ENCODE measurements around the gene GIMAP6. TPM values are rescaled to one million over a fixed set of nuclear protein-coding genes. Genes with fewer than 3 reads are reported as not detected.
A peak's percentile ranks its signal among the peaks of the same experiment; 100 is the strongest.
"Not testable (repeated sequence)": the region's sequence is repeated elsewhere in the genome, so short reads cannot be mapped to it uniquely, and the experiment has no call there.

Gene GIMAP6
- total RNA-seq, 1 donor from 2014 or later: 32.7 TPM

GRCh38 chr7:150595361-150595760 is 36.8 kb downstream of the GIMAP6 start:
- intact Hi-C loops (cut with DNase I): no loop called here
- no peak for DNase-seq (ENCODE audit: low spot score)
- no peak for ATAC-seq

- intact Hi-C loops (cut with DNase I): no loop called here
- ATAC-seq (no peak), DNase-seq (ENCODE audit: low spot score) (no peak)
These were observed 37.4 kb downstream of the GIMAP6 start for GRCh38 chr7:150594805-150595204.

- ATAC-seq (no peak), DNase-seq (ENCODE audit: low spot score) (no peak)
- intact Hi-C loops (cut with DNase I): no loop called here
These were observed 44.6 kb downstream of the GIMAP6 start for GRCh38 chr7:150587551-150587950.

GRCh38 chr7:150586785-150587152 is 45.4 kb downstream of the GIMAP6 start:
- intact Hi-C loops (cut with DNase I): no loop called here
- DNase-seq (ENCODE audit: low spot score) (no peak), ATAC-seq (peak; percentile 65)

GRCh38 chr7:150586068-150586784 is 46.0 kb downstream of the GIMAP6 start:
- intact Hi-C loops (cut with DNase I): no loop called here
- peak; percentile 63 for ATAC-seq

GRCh38 chr7:150585199-150585598 is 47.0 kb downstream of the GIMAP6 start:
- intact Hi-C loops (cut with DNase I): no loop called here
- no peak for DNase-seq (ENCODE audit: low spot score)
- ATAC-seq: no peak

More at GRCh38 chr7:150586068-150586784, 46.0 kb downstream of the GIMAP6 start:
- no peak for DNase-seq (ENCODE audit: low spot score)

- DNase-seq (ENCODE audit: low spot score) (no peak), ATAC-seq (no peak)
- intact Hi-C loops (cut with DNase I): no loop called here
These were observed 51.4 kb downstream of the GIMAP6 start for GRCh38 chr7:150580638-150581394.

- ATAC-seq; DNase-seq (ENCODE audit: low spot score); intact Hi-C loops (cut with DNase I): not testable (repeated sequence)
These were observed 52.1 kb downstream of the GIMAP6 start for GRCh38 chr7:150579979-150580637.

Other genes with a start within 250 kb of the GIMAP6 start
- gene GIMAP8, start 181.8 kb downstream of the GIMAP6 start, total RNA-seq: 22.4 TPM
- 31.6 TPM for gene GIMAP7, start 117.5 kb downstream of the GIMAP6 start, total RNA-seq
- 52.8 TPM for gene GIMAP4, start 65.0 kb downstream of the GIMAP6 start, total RNA-seq
- 11.7 TPM for gene GIMAP2, start 53.3 kb upstream of the GIMAP6 start, total RNA-seq
- gene GIMAP1, start 84.2 kb upstream of the GIMAP6 start, total RNA-seq: 8.5 TPM
- gene GIMAP5, start 105.0 kb upstream of the GIMAP6 start, total RNA-seq: 18.4 TPM
- gene TMEM176B, start 168.0 kb upstream of the GIMAP6 start, total RNA-seq: 78.8 TPM
- gene TMEM176A, start 168.4 kb upstream of the GIMAP6 start, total RNA-seq: 69.7 TPM
- not detected for gene AOC1, start 220.1 kb upstream of the GIMAP6 start, total RNA-seq

Data from sciatic nerve (tissue), 2 donors.